A549 treated with dexamethasone at 1 μM for 4 hours (cell line): Measurements from ENCODE around the gene CCDC90B. TPM values are rescaled to one million over a fixed set of nuclear protein-coding genes. Genes with fewer than 3 reads are reported as not detected.

Experiments used
- total RNA-seq: library from RNA; stranded (reverse); fragments of 200-300 nt; extraction: Qiagen RNA extraction; gene quantifications from 5 replicates; pipeline ENCODE4 v1.2.3, GENCODE V29; 2022

CCDC90B gene
- total RNA-seq: 62.3 to 66.5 TPM (median 62.6 TPM) in 5 replicates

DNA sequence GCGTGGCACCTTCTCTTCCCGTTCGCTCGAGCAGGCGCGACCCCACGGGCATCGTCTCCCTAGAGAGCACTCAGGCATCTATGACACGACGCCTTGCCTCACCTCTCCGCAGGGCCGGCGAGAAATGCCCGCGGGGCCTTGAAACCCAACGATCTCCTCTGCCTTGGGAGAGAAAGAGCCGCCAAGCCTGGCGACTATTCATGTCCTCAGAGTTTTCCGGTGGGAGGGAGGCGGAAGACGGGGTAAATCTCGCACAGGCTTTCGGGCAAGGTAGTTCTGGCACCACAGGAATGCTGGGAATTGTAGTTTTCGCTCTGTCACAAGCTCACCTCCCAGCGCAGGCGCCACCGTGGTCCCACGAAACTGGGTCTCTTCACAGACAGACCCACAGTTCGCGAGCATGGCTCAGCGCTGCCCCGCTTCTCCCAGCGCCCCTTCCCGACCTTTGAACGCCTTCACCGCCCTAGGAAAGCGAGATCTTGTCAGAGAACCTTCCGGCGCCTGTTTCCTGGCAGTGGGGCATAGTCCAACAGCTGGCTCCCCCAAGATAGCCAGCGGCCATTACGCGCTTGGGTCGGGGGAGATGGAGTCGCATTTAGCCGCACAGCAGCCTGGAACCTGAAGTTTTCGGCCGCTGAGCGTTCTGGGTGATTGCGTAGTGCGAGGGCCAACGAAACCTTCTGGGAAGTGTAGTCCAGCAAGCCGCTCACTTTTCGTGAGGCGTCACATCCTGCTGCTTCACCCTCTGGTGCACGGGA, at the start of gene CCDC90B:
Gene CCDC90B (minus strand): TSS at position 597 of the 758 bp plus-strand sequence. CDS start 395 bp downstream, at position 202.

Other genes with a start within 250 kb of the CCDC90B start
- gene RAB30, start 214.5 kb downstream of the CCDC90B start, total RNA-seq: 5.9 to 7.9 TPM (median 6.2 TPM) in 5 replicates
- gene PCF11, start 129.2 kb downstream of the CCDC90B start, total RNA-seq: 25.1 to 27.9 TPM (median 26.3 TPM) in 5 replicates
- gene ANKRD42, start 92.7 kb downstream of the CCDC90B start, total RNA-seq: 6.3 to 10.1 TPM (median 9.6 TPM) in 5 replicates